Kidney epithelial cell (primary cell): ENCODE measurements around the gene LYRM1. TPM values are rescaled to one million over a fixed set of nuclear protein-coding genes. Genes with fewer than 3 reads are reported as not detected.
"Not testable (repeated sequence)": the region's sequence is repeated elsewhere in the genome, so short reads cannot be mapped to it uniquely, and the experiment has no call there.

Experiments used
- DNase-seq: peaks from one replicate; pipeline ENCODE4 v3.0.0-alpha.2; 2010; ENCODE audit warnings: low read depth
- H3K27me3 ChIP-seq: 2 replicates; pipeline ENCODE4 v1.6.0; 2011; ENCODE audit warnings: low read length; ENCODE audit not compliant: control insufficient read depth, insufficient read depth
- H3K36me3 ChIP-seq: 2 replicates; pipeline ENCODE4 v1.5.1; 2011; ENCODE audit warnings: low read length; ENCODE audit not compliant: control insufficient read depth, insufficient read depth
- H3K4me3 ChIP-seq: 2 replicates; pipeline ENCODE4 v1.5.1; 2011; ENCODE audit warnings: low read depth, mild to moderate bottlenecking, control low read depth, low read length
- CTCF ChIP-seq: IDR thresholded peaks from 2 replicates; pipeline ENCODE4 v1.5.1; 2011; ENCODE audit warnings: mild to moderate bottlenecking, moderate library complexity, low read length, control low read depth, inconsistent platforms; ENCODE audit not compliant: insufficient read depth, poor library complexity, severe bottlenecking
- total RNA-seq: library from RNA; depleted of rRNA; stranded (reverse); fragments of >200 nt; gene quantifications from 2 replicates; pipeline ENCODE4 v1.2.3, GENCODE V29; 2015

The LYRM1 gene
- total RNA-seq, 1 donor from 2014 or later, result 64.8 TPM

GRCh38 chr16:20925751-20926150, 25.2 kb downstream of the LYRM1 start:
- no peak for DNase-seq
- H3K36me3 ChIP-seq, result no peaks in the 10 kb centered on the region
- TF ChIP-seq CTCF, result no peak
- H3K4me3 ChIP-seq, result no peak overlapping the region
- no peaks in the 10 kb centered on the region for H3K27me3 ChIP-seq

GRCh38 chr16:20928774-20929411, 28.3 kb downstream of the LYRM1 start:
- H3K27me3 ChIP-seq, result no peaks in the 10 kb centered on the region
- TF ChIP-seq CTCF, result no peak
- H3K4me3 ChIP-seq, result no peak overlapping the region
- no peaks in the 10 kb centered on the region for H3K36me3 ChIP-seq
- no peak for DNase-seq

- not testable (repeated sequence) for H3K27me3 ChIP-seq, H3K36me3 ChIP-seq, DNase-seq, H3K4me3 ChIP-seq
Observed at GRCh38 chr16:20929676-20930364, 29.2 kb downstream of the LYRM1 start.

- no peak for DNase-seq
- H3K27me3 ChIP-seq, result no peaks in the 10 kb centered on the region
- H3K36me3 ChIP-seq, result no peaks in the 10 kb centered on the region
- no peak for TF ChIP-seq CTCF
- H3K4me3 ChIP-seq, result no peak overlapping the region
Observed at GRCh38 chr16:20930365-20930690, 29.8 kb downstream of the LYRM1 start.

- Histone ChIP-seq H3K27me3 (no peaks in the 10 kb centered on the region), H3K36me3 (no peaks in the 10 kb centered on the region), H3K4me3 (no peak overlapping the region)
- no peak for TF ChIP-seq CTCF
- DNase-seq, result no peak
Observed at GRCh38 chr16:20931066-20931600, 30.6 kb downstream of the LYRM1 start.

- no peaks in the 10 kb centered on the region for H3K27me3 ChIP-seq
- no peaks in the 10 kb centered on the region for H3K36me3 ChIP-seq
- no peak for TF ChIP-seq CTCF
- H3K4me3 ChIP-seq, result no peak overlapping the region
- DNase-seq, result no peak
Observed at GRCh38 chr16:20933589-20933988, 33.0 kb downstream of the LYRM1 start.
